DMS53 (cell line): Measurements from ENCODE around the gene C9orf152.
"Not testable (repeated sequence)": the region's sequence is repeated elsewhere in the genome, so short reads cannot be mapped to it uniquely, and the experiment has no call there.

Experiments used
- DNase-seq: peaks from one replicate; lab custom pipeline; 2025; lab: John Stamatoyannopoulos, UW

Gene C9orf152

GRCh38 chr9:110214586-110215355 is 6.8 kb upstream of the C9orf152 start:
- DNase-seq: no peak

GRCh38 chr9:110214090-110214489 is 6.1 kb upstream of the C9orf152 start:
- no peak for DNase-seq

GRCh38 chr9:110213413-110214044 is 5.6 kb upstream of the C9orf152 start:
- no peak for DNase-seq

- peak; percentile 94 for DNase-seq
Measured at GRCh38 chr9:110207071-110207641, 803 bp downstream of the C9orf152 start.

- peak; percentile 56 for DNase-seq
Measured at GRCh38 chr9:110206389-110206788, 1.6 kb downstream of the C9orf152 start.

- peak; percentile 12 for DNase-seq
Measured at GRCh38 chr9:110205612-110206011, 2.3 kb downstream of the C9orf152 start.

GRCh38 chr9:110202232-110202631 is 5.7 kb downstream of the C9orf152 start:
- no peak for DNase-seq

GRCh38 chr9:110199643-110200042 is 8.3 kb downstream of the C9orf152 start:
- DNase-seq: peak; percentile 88

GRCh38 chr9:110198357-110198756 is 9.6 kb downstream of the C9orf152 start:
- DNase-seq: no peak

GRCh38 chr9:110197330-110198187 is 10.4 kb downstream of the C9orf152 start:
- no peak for DNase-seq

GRCh38 chr9:110196084-110196499 is 11.9 kb downstream of the C9orf152 start:
- DNase-seq: not testable (repeated sequence)

GRCh38 chr9:110192531-110193261 is 15.3 kb downstream of the C9orf152 start:
- DNase-seq: peak; percentile 38

- DNase-seq: no peak
Measured at GRCh38 chr9:110191615-110192014, 16.3 kb downstream of the C9orf152 start.

GRCh38 chr9:110189559-110190320 is 18.2 kb downstream of the C9orf152 start:
- DNase-seq: peak; percentile 64

GRCh38 chr9:110188991-110189390 is 19.0 kb downstream of the C9orf152 start:
- peak; percentile 94 for DNase-seq

GRCh38 chr9:110188101-110188500 is 19.9 kb downstream of the C9orf152 start:
- DNase-seq: no peak

GRCh38 chr9:110187126-110187525 is 20.8 kb downstream of the C9orf152 start:
- no peak for DNase-seq

- DNase-seq: peak; percentile 42
Measured at GRCh38 chr9:110186254-110186653, 21.7 kb downstream of the C9orf152 start.

- DNase-seq: peak; percentile 35
Measured at GRCh38 chr9:110185806-110186205, 22.2 kb downstream of the C9orf152 start.
